Esophagus (tissue), 2 donors: ENCODE results near the gene ASIP. TPM values are rescaled to one million over a fixed set of nuclear protein-coding genes. Genes with fewer than 3 reads are reported as not detected.
"Not testable (repeated sequence)": the region's sequence is repeated elsewhere in the genome, so short reads cannot be mapped to it uniquely, and the experiment has no call there.

Experiments used
- H3K27ac ChIP-seq, 2 donors: one replicate each; pipeline ENCODE4 v1.5.1; 2013; ENCODE audit warnings: low read depth in 2 of 2, mild to moderate bottlenecking in 2 of 2, inconsistent platforms in 1 of 2, low read length in 1 of 2, moderate library complexity in 1 of 2
- H3K27me3 ChIP-seq, 2 donors: one replicate each; pipeline ENCODE4 v1.6.1; 2013; ENCODE audit warnings: low read length in 2 of 2, control low read depth in 1 of 2, mild to moderate bottlenecking in 1 of 2; ENCODE audit not compliant: insufficient read depth in 2 of 2, control insufficient read depth in 1 of 2
- H3K36me3 ChIP-seq, 2 donors: one replicate each; pipeline ENCODE4 v1.6.1; 2013; ENCODE audit warnings: low read length in 1 of 2; ENCODE audit not compliant: control insufficient read depth in 2 of 2, insufficient read depth in 2 of 2
- H3K4me1 ChIP-seq, 2 donors: one replicate each; pipeline ENCODE4 v1.6.1; 2013; ENCODE audit warnings: low read length in 1 of 2; ENCODE audit not compliant: control insufficient read depth in 2 of 2, insufficient read depth in 2 of 2
- H3K4me3 ChIP-seq, 2 donors: one replicate each; pipeline ENCODE4 v1.5.1; 2013; ENCODE audit warnings: low read length in 2 of 2, mild to moderate bottlenecking in 2 of 2, low read depth in 1 of 2, moderate library complexity in 1 of 2
- H3K9me3 ChIP-seq, 2 donors: one replicate each; pipeline ENCODE4 v1.6.1; 2013; ENCODE audit warnings: mild to moderate bottlenecking in 2 of 2, low read depth in 1 of 2, low read length in 1 of 2, moderate library complexity in 1 of 2; ENCODE audit not compliant: control insufficient read depth in 2 of 2, insufficient read depth in 1 of 2
- WGBS, 2 donors: extraction: QIAGEN DNeasy Blood & Tissue Kit; methylation state at CpG; one replicate each; pipeline ENCODE4 v1.1.7; 2013; 5-methylcytosine and 5-hydroxymethylcytosine counted together
- polyA plus RNA-seq, 2 donors: library from polyadenylated mRNA; stranded (reverse); fragments of 200-250 nt; gene quantifications; one replicate each; pipeline ENCODE4 v1.2.3, GENCODE V29; 2013
- donor health status: healthy with polysubstance abuse.
- donor health status: Bipolar disorder and iron deficiency.

Gene ASIP
- polyA plus RNA-seq, 2 donors, result 0.07 TPM; not detected in 1

GRCh38 chr20:34271956-34272355 lies 30.7 kb downstream of the ASIP start:
- no peak overlapping the region for H3K27ac ChIP-seq
- 56 to 69% methylated on average over 2 of the region's 2 CpGs for WGBS, 2 donors

DNA sequence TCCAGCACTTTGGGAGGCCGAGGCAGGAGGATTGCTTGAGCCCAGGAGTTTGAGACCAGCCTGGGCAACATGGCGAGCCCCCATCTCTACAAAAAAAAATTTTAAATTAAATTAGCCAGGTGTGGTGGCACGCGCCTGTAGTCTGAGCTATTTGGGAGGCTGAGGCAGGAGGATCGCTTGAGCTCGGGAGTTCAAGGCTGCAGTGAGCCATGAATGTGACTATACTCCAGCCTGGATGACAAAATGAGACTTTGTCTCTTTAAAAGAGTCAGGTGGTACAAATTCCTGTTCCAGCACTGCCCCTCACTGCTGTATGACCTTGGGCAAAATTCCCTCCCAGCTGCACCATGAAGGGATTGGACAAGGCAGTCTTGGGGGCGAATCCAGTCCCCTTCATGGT lies 33.5 kb downstream of the ASIP start:
- 97 to 98% methylated on average over 7 of the region's 7 CpGs for WGBS, 2 donors
- Histone ChIP-seq H3K27ac (no peak overlapping the region), H3K27me3 (no peaks in the 10 kb centered on the region), H3K36me3 (peaks cover 3 to 14% of the 10 kb centered on the region in 2 donors), H3K9me3 (no peaks in the 10 kb centered on the region), H3K4me3 (no peak overlapping the region), H3K4me1 (no peaks in the 10 kb centered on the region)

More at GRCh38 chr20:34271956-34272355, 30.7 kb downstream of the ASIP start:
- Histone ChIP-seq H3K4me3 (no peak overlapping the region), H3K36me3 (peaks cover 0 to 5% of the 10 kb centered on the region in 2 donors), H3K9me3 (no peaks in the 10 kb centered on the region), H3K27me3 (no peaks in the 10 kb centered on the region), H3K4me1 (peaks cover 2 to 3% of the 10 kb centered on the region in 2 donors)

GRCh38 chr20:34281177-34281576 lies 40.0 kb downstream of the ASIP start:
- peaks cover 17 to 55% of the 10 kb centered on the region in 2 donors for H3K36me3 ChIP-seq

GRCh38 chr20:34282041-34282440 lies 40.8 kb downstream of the ASIP start:
- WGBS, 2 donors, result 89 to 91% methylated on average over 4 of the region's 4 CpGs
- H3K27ac ChIP-seq, result no peak overlapping the region
- no peaks in the 10 kb centered on the region for H3K4me1 ChIP-seq
- H3K36me3 ChIP-seq, result peaks cover 20 to 53% of the 10 kb centered on the region in 2 donors
- no peaks in the 10 kb centered on the region for H3K9me3 ChIP-seq
- H3K27me3 ChIP-seq, result no peaks in the 10 kb centered on the region
- H3K4me3 ChIP-seq, result no peak overlapping the region

More at GRCh38 chr20:34281177-34281576, 40.0 kb downstream of the ASIP start:
- H3K27ac ChIP-seq, result no peak overlapping the region
- no peaks in the 10 kb centered on the region for H3K4me1 ChIP-seq
- 89 to 91% methylated on average over 3 of the region's 3 CpGs for WGBS, 2 donors
- H3K27me3 ChIP-seq, result no peaks in the 10 kb centered on the region
- no peaks in the 10 kb centered on the region for H3K9me3 ChIP-seq
- no peak overlapping the region for H3K4me3 ChIP-seq

DNA sequence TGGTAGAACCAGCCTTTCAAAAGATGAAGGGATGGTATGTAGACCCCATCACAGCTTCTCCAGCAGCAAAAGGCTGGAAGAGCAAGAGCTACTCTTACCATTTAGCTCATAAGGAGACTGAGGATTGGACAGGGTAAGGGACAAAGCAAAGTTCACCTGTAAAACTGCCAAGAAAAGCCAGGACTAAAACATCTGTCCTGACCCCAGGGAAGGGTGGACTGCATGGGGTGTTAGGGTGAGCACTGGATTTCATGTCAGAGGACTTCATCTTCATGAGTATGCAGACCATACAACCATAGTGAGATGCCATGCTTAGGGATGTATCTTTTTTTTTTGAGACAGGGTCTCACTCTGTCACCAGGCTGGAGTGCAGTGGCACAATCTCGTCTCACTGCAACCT lies 42.6 kb downstream of the ASIP start:
- H3K4me3 ChIP-seq, result no peak overlapping the region
- no peaks in the 10 kb centered on the region for H3K4me1 ChIP-seq
- no peaks in the 10 kb centered on the region for H3K27me3 ChIP-seq
- H3K27ac ChIP-seq, result no peak overlapping the region
- WGBS, 2 donors, result 88 to 90% methylated on average over 1 of the region's 1 CpG
- H3K36me3 ChIP-seq, result peaks cover 20 to 51% of the 10 kb centered on the region in 2 donors
- H3K9me3 ChIP-seq, result no peaks in the 10 kb centered on the region

DNA sequence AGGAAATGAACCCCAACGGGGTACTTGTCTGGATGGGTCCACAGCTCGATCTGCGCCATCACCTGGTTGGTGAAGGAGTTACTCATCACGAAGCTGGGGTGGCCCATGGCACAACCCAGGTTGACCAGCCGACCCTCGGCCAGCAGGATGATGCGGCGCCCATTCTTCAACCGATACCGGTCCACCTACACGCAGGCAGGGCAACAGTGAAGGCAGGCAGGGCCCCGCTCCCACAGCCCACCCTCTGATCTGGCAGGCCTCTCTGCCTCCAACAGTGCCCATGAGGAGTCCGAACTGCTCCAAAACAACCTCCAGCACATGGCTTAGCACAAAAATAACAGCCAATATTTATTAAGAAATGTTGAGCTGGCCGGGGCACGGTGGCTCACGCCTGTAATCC lies 44.2 kb downstream of the ASIP start:
- H3K36me3 ChIP-seq, result peaks cover 21 to 58% of the 10 kb centered on the region in 2 donors
- H3K27ac ChIP-seq, result no peak overlapping the region
- H3K27me3 ChIP-seq, result no peaks in the 10 kb centered on the region
- no peaks in the 10 kb centered on the region for H3K9me3 ChIP-seq
- 93 to 96% methylated on average over 16 of the region's 16 CpGs for WGBS, 2 donors
- no peak overlapping the region for H3K4me3 ChIP-seq
- no peaks in the 10 kb centered on the region for H3K4me1 ChIP-seq

DNA sequence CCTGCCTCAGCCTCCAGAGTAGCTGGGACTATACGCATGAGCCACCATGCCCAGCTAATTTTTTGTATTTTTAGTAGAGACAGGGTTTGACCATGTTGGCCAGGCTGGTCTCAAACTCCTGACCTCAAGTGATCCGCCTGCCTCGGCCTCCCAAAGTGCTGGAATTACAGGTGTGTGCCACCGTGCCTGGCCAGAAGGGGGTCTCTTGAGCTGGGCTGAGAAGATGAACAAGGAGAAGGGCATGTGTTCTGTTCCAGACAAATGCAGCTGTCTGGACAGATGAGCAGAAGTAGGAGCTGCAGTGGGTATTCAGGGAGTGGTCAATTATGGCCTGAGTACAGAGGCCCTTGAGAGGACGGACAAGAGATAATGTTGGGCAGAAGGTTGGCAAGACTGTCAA lies 46.3 kb downstream of the ASIP start:
- peaks cover 29 to 66% of the 10 kb centered on the region in 2 donors for H3K36me3 ChIP-seq

GRCh38 chr20:34290471-34290870 lies 49.2 kb downstream of the ASIP start:
- H3K9me3 ChIP-seq, result no peaks in the 10 kb centered on the region
- H3K36me3 ChIP-seq, result peaks cover 22 to 66% of the 10 kb centered on the region in 2 donors
- no peak overlapping the region for H3K27ac ChIP-seq
- no peaks in the 10 kb centered on the region for H3K4me1 ChIP-seq
- WGBS, 2 donors, result 97% methylated on average over 11 of the region's 11 CpGs
- H3K4me3 ChIP-seq, result no peak overlapping the region
- H3K27me3 ChIP-seq, result no peaks in the 10 kb centered on the region

More for the DNA sequence above, 46.3 kb downstream of the ASIP start:
- not testable (repeated sequence) for H3K4me3 ChIP-seq, H3K27ac ChIP-seq, H3K9me3 ChIP-seq, H3K4me1 ChIP-seq, H3K27me3 ChIP-seq
- WGBS, 2 donors, result 93 to 98% methylated on average over 5 of the region's 5 CpGs

GRCh38 chr20:34292496-34292895 lies 51.3 kb downstream of the ASIP start:
- no peak overlapping the region for H3K4me3 ChIP-seq
- WGBS, 2 donors, result 97 to 98% methylated on average over 3 of the region's 3 CpGs
- peaks cover 19 to 59% of the 10 kb centered on the region in 2 donors for H3K36me3 ChIP-seq
- H3K27me3 ChIP-seq, result no peaks in the 10 kb centered on the region
- no peaks in the 10 kb centered on the region for H3K9me3 ChIP-seq
- no peaks in the 10 kb centered on the region for H3K4me1 ChIP-seq
- no peak overlapping the region for H3K27ac ChIP-seq

DNA sequence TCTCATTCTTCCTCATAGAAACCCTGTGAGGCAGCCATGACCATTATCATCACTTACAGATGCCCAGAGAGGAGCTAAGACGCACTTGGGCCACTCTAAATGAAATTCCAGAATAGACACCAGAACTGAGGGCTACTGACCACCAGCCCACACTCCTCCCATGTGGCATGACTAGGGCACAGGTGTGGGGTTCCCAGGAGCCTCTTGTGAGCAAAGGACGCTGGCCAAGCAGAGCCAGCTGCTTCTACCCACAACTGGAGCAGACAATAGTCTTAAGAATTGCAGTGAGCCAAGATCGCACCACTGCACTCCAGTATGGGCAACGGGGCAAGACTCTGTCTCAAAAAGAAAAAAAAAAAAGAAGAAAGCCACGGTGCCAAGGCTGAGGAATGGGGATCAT lies 51.9 kb downstream of the ASIP start:
- WGBS, 2 donors, result 76 to 96% methylated on average over 5 of the region's 5 CpGs
- Histone ChIP-seq H3K4me1 (no peaks in the 10 kb centered on the region), H3K4me3 (no peak overlapping the region), H3K9me3 (no peaks in the 10 kb centered on the region), H3K27me3 (no peaks in the 10 kb centered on the region), H3K36me3 (peaks cover 19 to 54% of the 10 kb centered on the region in 2 donors), H3K27ac (no peak overlapping the region)
